ENCODE measurements around the gene CCDC92B. TPM values are rescaled to one million over a fixed set of nuclear protein-coding genes. Genes with fewer than 3 reads are reported as not detected.

CCDC92B gene
- total and polyA plus RNA-seq, 2 of the 4 experiments (the other 2 are of a cell fraction) = not detected

GRCh38 chr17:2776589-2777241 lies 27.3 kb upstream of the CCDC92B start:
- ATAC-seq (ENCODE audit: low read depth) (peak; percentile 35; the same call in 1 of the 2 replicates), DNase-seq (no peak)
- Histone ChIP-seq H2BK20ac (ENCODE audit: low read depth, low read length) (no peak overlapping the region), H3K79me1 (ENCODE audit: low read depth in 1 of 2, low read length in 2 of 2) (no peaks in the 10 kb centered on the region), H3K4me3 (ENCODE audit: insufficient read depth, low read depth, low read length) (no peak overlapping the region), H3K4ac (ENCODE audit: low read depth, low read length) (no peak overlapping the region), H3K9me3 (ENCODE audit: control insufficient read depth, insufficient read depth, low read length) (no peaks in the 10 kb centered on the region), H3K9me1 (ENCODE audit: insufficient read depth, low read length) (no peaks in the 10 kb centered on the region), H3K14ac (replicated peaks; ENCODE audit: low read depth, low read length) (no peak overlapping the region), H4K91ac (ENCODE audit: insufficient read depth, low read depth, low read length) (no peak overlapping the region), H3K56ac (ENCODE audit: extremely low read depth, insufficient read depth, low read length) (no peak overlapping the region), H2AK5ac (ENCODE audit: low read depth, low read length) (no peak overlapping the region), H4K20me1 (ENCODE audit: insufficient read depth, low read length) (no peaks in the 10 kb centered on the region), H2AK9ac (replicated peaks; ENCODE audit: low read depth, low read length, poor library complexity) (no peak overlapping the region), H2AFZ (replicated peaks; ENCODE audit: low read length, poor library complexity) (peak overlapping the region; percentile 51), H3K18ac (ENCODE audit: low read depth, low read length) (no peak overlapping the region), H3K27me3 (ENCODE audit: control insufficient read depth, insufficient read depth, low read length) (peaks cover 34% of the 10 kb centered on the region), H3K4me1 (ENCODE audit: control insufficient read depth, insufficient read depth, low read length) (no peaks in the 10 kb centered on the region), H3K9ac (ENCODE audit: low read depth, low read length) (no peak overlapping the region), H2BK120ac (ENCODE audit: low read depth, low read length) (no peak overlapping the region), H2BK5ac (ENCODE audit: low read depth, low read length, poor library complexity, severe bottlenecking) (no peak overlapping the region), H4K8ac (ENCODE audit: low read depth in 2 of 2, low read length in 2 of 2) (no peak overlapping the region), H3K23ac (ENCODE audit: low read depth, low read length) (no peak overlapping the region), H3K36me3 (ENCODE audit: control insufficient read depth, insufficient read depth, low read length) (no peaks in the 10 kb centered on the region), H3K27ac (ENCODE audit: insufficient read depth, low read length) (no peak overlapping the region), H4K5ac (ENCODE audit: low read depth, low read length) (no peak overlapping the region), H2BK15ac (ENCODE audit: low read depth, low read length) (no peak overlapping the region), H3K4me2 (ENCODE audit: low read depth, low read length) (no peak overlapping the region; the same call in 1 of the 2 replicates)
- CTCF ChIA-PET = no interaction called here
- no TSS peak for BruUV-seq (replicated peaks)
- POLR2A ChIA-PET (ENCODE audit: unreplicated experiment) = no interaction called here
- no peak for TF ChIP-seq MXI1 (IDR thresholded peaks at IDR 0.05; ENCODE audit: borderline replicate concordance, low read depth, low read length)
- 2% methylated on average over 27 of the region's 80 CpGs; no CpG with 5 or more reads in 1 of the 2 experiments for WGBS, 2 experiments (ENCODE audit: extremely low coverage in 2 of 2, insufficient read length in 1 of 2)
- dilution Hi-C loops (cut with HindIII; ENCODE audit: low sequenced_read_pairs, unreplicated experiment) (no loop called here), intact Hi-C loops (cut with micrococcal nuclease) (no loop called here), in situ Hi-C loops (cut with MboI; ENCODE audit: low sequenced_read_pairs) (no loop called here)

Measured in IMR-90 (cell line).